HepG2 (cell line): ENCODE results near the gene AHSP. TPM values are rescaled to one million over a fixed set of nuclear protein-coding genes. Genes with fewer than 3 reads are reported as not detected.

Experiments used
- DMTF1 ChIP-seq: sonication (generic); formaldehyde crosslinking; IDR thresholded peaks from 2 replicates; pipeline ENCODE4 v1.4.0; 2020; ENCODE audit warnings: mild to moderate bottlenecking, missing genetic modification reagents
- EP300 ChIP-seq, 3 experiments: sonication (generic) in 1 of 3; formaldehyde crosslinking in 1 of 3; IDR thresholded peaks; 2 replicates each; pipeline versions ENCODE4 v1.5.1 to v1.6.1; 2011 to 2020; ENCODE audit warnings: low read depth in 2 of 3, low read length in 2 of 3, borderline replicate concordance in 1 of 3, improper control_type of control experiment in 1 of 3, mild to moderate bottlenecking in 1 of 3, missing genetic modification reagents in 1 of 3, moderate library complexity in 1 of 3
- MIER3 ChIP-seq: IDR thresholded peaks from 2 replicates; pipeline ENCODE4 v1.6.1; 2016; ENCODE audit warnings: missing compliant biosample characterization, borderline replicate concordance
- MXD4 ChIP-seq: IDR thresholded peaks from 2 replicates; pipeline ENCODE4 v1.6.1; 2016; ENCODE audit warnings: mild to moderate bottlenecking, missing biosample characterization, missing genetic modification reagents
- NRL ChIP-seq: sonication (generic); formaldehyde crosslinking; IDR thresholded peaks from 2 replicates; pipeline ENCODE4 v1.5.0; 2020; ENCODE audit warnings: missing genetic modification reagents, mild to moderate bottlenecking, moderate library complexity, borderline replicate concordance
- SIN3A ChIP-seq: IDR thresholded peaks from 2 replicates; pipeline ENCODE4 v1.6.1; 2011; ENCODE audit warnings: low read depth, mild to moderate bottlenecking, control low read depth, low read length, borderline replicate concordance
- SRF ChIP-seq: IDR thresholded peaks from 2 replicates; pipeline ENCODE4 v1.6.1; 2011; ENCODE audit warnings: mild to moderate bottlenecking, low read depth, low read length, moderate library complexity
- TIGD3 ChIP-seq: sonication (generic); formaldehyde crosslinking; IDR thresholded peaks from 2 replicates; pipeline ENCODE4 v1.5.1; 2020; ENCODE audit warnings: mild to moderate bottlenecking, missing genetic modification reagents, borderline replicate concordance
- ZGPAT ChIP-seq: IDR thresholded peaks from 2 replicates; pipeline ENCODE4 v1.6.1; 2016; ENCODE audit warnings: mild to moderate bottlenecking
- ZNF230 ChIP-seq: sonication (generic); formaldehyde crosslinking; IDR thresholded peaks from 2 replicates; pipeline ENCODE4 v1.4.0; 2020; ENCODE audit warnings: mild to moderate bottlenecking, missing genetic modification reagents
- ZNF318 ChIP-seq: sonication (generic); formaldehyde crosslinking; IDR thresholded peaks from 2 replicates; pipeline ENCODE4 v1.4.0; 2020; ENCODE audit warnings: mild to moderate bottlenecking, missing genetic modification reagents
- ZNF432 ChIP-seq: sonication (generic); formaldehyde crosslinking; IDR thresholded peaks from 2 replicates; pipeline ENCODE4 v1.5.0; 2020; ENCODE audit warnings: missing genetic modification reagents, mild to moderate bottlenecking, borderline replicate concordance
- ZNF614 ChIP-seq: IDR thresholded peaks from 2 replicates; pipeline ENCODE4 v1.6.1; 2018; ENCODE audit warnings: missing biosample characterization, missing genetic modification reagents, inconsistent platforms, borderline replicate concordance
- ZSCAN21 ChIP-seq: sonication (generic); formaldehyde crosslinking; IDR thresholded peaks from 2 replicates; pipeline ENCODE4 v1.8.0; 2022; ENCODE audit warnings: mild to moderate bottlenecking, missing genetic modification reagents, moderate library complexity, borderline replicate concordance
- polyA plus RNA-seq, 8 experiments: library from polyadenylated mRNA; depleted of rRNA in 3 of 8; stranded (reverse) in 7 of 8; unstranded in 1 of 8; fragments of >200 nt; fragmentation: Illumina TruSeq in 4 of 8; extraction: Trizol in 4 of 8; gene quantifications; 2 replicates each; pipeline versions ENCODE4 v1.2.1 to v1.2.3, GENCODE V29; 2011 to 2016; ENCODE audit warnings: low read depth in 4 of 8, missing spikeins in 1 of 8, mixed read lengths in 1 of 8; ENCODE audit not compliant: insufficient read depth in 1 of 8
- total RNA-seq, 5 experiments: library from RNA; depleted of rRNA; stranded (reverse); fragments of >200 nt; fragmentation: Illumina TruSeq; extraction: Trizol; gene quantifications; 2 replicates each; pipeline ENCODE4 v1.2.3, GENCODE V29; 2016; ENCODE audit warnings: low read depth in 1 of 5

Gene AHSP
- total and polyA plus RNA-seq, 2 of the 13 experiments (the other 11 are each of a cell fraction or from before 2014, with no cell fraction given), result not detected

- TF ChIP-seq ZNF318 (CRISPR knock-in tag) (no peak), MXD4 (CRISPR knock-in tag) (peak; percentile 95), DMTF1 (CRISPR knock-in tag) (no peak), NRL (CRISPR knock-in tag) (no peak; the same call in 1 of the 2 replicates), ZNF614 (CRISPR knock-in tag) (peak; percentile 78; the same call in 1 of the 2 replicates), ZNF230 (CRISPR knock-in tag) (peak; percentile 49), SRF (no peak), MIER3 (CRISPR knock-in tag) (0 out of 2 replicates have a peak, but pooled peaks have one; percentile 15), TIGD3 (CRISPR knock-in tag) (no peak; the same call in 1 of the 2 replicates), EP300 (IDR thresholded peaks at IDR 0.05; ENCODE audit: low read depth in 2 of 2, low read length in 2 of 2) (peak in 1 of 2 experiments; percentile 70; a peak in 1 of 4 replicates), EP300 (CRISPR knock-in tag; IDR thresholded peaks at IDR 0.05; ENCODE audit: borderline replicate concordance) (peak; percentile 43), SIN3A (peak; percentile 52; the same call in 1 of the 2 replicates), ZSCAN21 (CRISPR knock-in tag) (no peak), ZNF432 (CRISPR knock-in tag) (no peak), ZGPAT (CRISPR knock-in tag) (peak; percentile 46; the same call in 1 of the 2 replicates)
These were observed 43.1 kb upstream of the AHSP start (continued) for GRCh38 chr16:31484491-31485171.
